Nephron (organoid): Measurements from ENCODE around the gene PIGR.
A peak's percentile ranks its signal among the peaks of the same experiment; 100 is the strongest.

ENCODE experiments used
- H3K27ac Mint-ChIP-seq, 3 experiments: 2 replicates each; pipeline ENCODE4 v1.8.0; 2020; ENCODE audit warnings: mixed read lengths in 3 of 3, mild to moderate bottlenecking in 2 of 3, moderate library complexity in 1 of 3
- H3K27me3 Mint-ChIP-seq: 2 replicates; pipeline ENCODE4 v1.8.0; 2021; ENCODE audit warnings: low read depth, mild to moderate bottlenecking, moderate library complexity, mixed read lengths
- H3K36me3 Mint-ChIP-seq: 2 replicates; pipeline ENCODE4 v1.8.0; 2020; ENCODE audit warnings: low read depth, mixed read lengths
- H3K4me1 Mint-ChIP-seq: 2 replicates; pipeline ENCODE4 v1.8.0; 2020; ENCODE audit warnings: mixed read lengths
- H3K4me3 Mint-ChIP-seq, 3 experiments: 2 replicates each; pipeline ENCODE4 v1.8.0; 2020; ENCODE audit warnings: mild to moderate bottlenecking in 3 of 3, mixed read lengths in 3 of 3, moderate library complexity in 2 of 3
- H3K9me3 Mint-ChIP-seq: 2 replicates; pipeline ENCODE4 v1.8.0; 2020; ENCODE audit warnings: mixed read lengths
- TF ChIP-seq, protein P1 (sequence below), 3 experiments: fragments of 200-600 bp; sonication (generic); IDR thresholded peaks; one replicate each; pipeline ENCODE4 v1.5.0; 2021; ENCODE audit warnings: antibody characterized with exemption in 3 of 3; ENCODE audit not compliant: unreplicated experiment in 3 of 3

Gene PIGR

GRCh38 chr1:206958144-206958543 is 11.9 kb upstream of the PIGR start:
- Mint-ChIP-seq H3K4me1 (peaks cover 17% of the 10 kb centered on the region), H3K36me3 (no peaks in the 10 kb centered on the region), H3K4me3 (no peak overlapping the region), H3K27me3 (peaks cover 17% of the 10 kb centered on the region), H3K9me3 (no peaks in the 10 kb centered on the region), H3K27ac (no peak overlapping the region)
- TF ChIP-seq, protein P1, sequence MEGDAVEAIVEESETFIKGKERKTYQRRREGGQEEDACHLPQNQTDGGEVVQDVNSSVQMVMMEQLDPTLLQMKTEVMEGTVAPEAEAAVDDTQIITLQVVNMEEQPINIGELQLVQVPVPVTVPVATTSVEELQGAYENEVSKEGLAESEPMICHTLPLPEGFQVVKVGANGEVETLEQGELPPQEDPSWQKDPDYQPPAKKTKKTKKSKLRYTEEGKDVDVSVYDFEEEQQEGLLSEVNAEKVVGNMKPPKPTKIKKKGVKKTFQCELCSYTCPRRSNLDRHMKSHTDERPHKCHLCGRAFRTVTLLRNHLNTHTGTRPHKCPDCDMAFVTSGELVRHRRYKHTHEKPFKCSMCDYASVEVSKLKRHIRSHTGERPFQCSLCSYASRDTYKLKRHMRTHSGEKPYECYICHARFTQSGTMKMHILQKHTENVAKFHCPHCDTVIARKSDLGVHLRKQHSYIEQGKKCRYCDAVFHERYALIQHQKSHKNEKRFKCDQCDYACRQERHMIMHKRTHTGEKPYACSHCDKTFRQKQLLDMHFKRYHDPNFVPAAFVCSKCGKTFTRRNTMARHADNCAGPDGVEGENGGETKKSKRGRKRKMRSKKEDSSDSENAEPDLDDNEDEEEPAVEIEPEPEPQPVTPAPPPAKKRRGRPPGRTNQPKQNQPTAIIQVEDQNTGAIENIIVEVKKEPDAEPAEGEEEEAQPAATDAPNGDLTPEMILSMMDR (IDR thresholded peaks at IDR 0.05; ENCODE audit: unreplicated experiment in 3 of 3), result no peak

DNA sequence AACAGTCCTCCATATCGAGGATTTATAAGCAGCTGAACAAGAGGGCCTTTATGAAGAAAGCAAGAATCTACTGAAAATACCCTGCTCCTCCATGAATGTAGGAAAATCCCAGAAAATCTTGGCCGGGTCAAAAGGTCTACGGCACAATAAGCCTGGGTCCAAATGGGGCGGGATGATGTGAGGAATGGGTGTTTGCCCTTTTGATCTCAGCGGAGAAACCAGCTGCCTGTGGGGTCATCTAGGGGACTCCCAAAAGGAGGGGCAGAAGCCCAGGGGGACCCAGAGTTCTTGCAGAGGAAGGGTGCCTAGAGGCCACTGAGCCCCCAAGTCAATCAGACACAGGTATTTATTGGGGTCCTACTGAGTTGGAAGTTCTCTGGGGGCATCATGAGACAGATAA is 11.4 kb upstream of the PIGR start:
- Mint-ChIP-seq H3K27me3 (peaks cover 17% of the 10 kb centered on the region), H3K4me3 (no peak overlapping the region), H3K36me3 (no peaks in the 10 kb centered on the region), H3K27ac (no peak overlapping the region), H3K4me1 (peaks cover 17% of the 10 kb centered on the region), H3K9me3 (no peaks in the 10 kb centered on the region)
- TF ChIP-seq, protein P1 (IDR thresholded peaks at IDR 0.05; ENCODE audit: unreplicated experiment in 3 of 3), result no peak

- peaks cover 15% of the 10 kb centered on the region for H3K27me3 Mint-ChIP-seq
- no peaks in the 10 kb centered on the region for H3K36me3 Mint-ChIP-seq
- TF ChIP-seq, protein P1 (IDR thresholded peaks at IDR 0.05; ENCODE audit: unreplicated experiment in 3 of 3), result no peak
- no peaks in the 10 kb centered on the region for H3K9me3 Mint-ChIP-seq
- H3K4me3 Mint-ChIP-seq, result peak overlapping the region in 1 of 3 experiments; percentile 6
- H3K4me1 Mint-ChIP-seq, result peaks cover 23% of the 10 kb centered on the region
- H3K27ac Mint-ChIP-seq, result peak overlapping the region; percentile 35 to 81 (median 81)
Observed at GRCh38 chr1:206955476-206956451, 9.5 kb upstream of the PIGR start.

GRCh38 chr1:206954459-206955342 is 8.4 kb upstream of the PIGR start:
- Mint-ChIP-seq H3K27me3 (peaks cover 10% of the 10 kb centered on the region), H3K27ac (peak overlapping the region; percentile 58 to 88 (median 87)), H3K36me3 (no peaks in the 10 kb centered on the region), H3K9me3 (peaks cover 3% of the 10 kb centered on the region), H3K4me3 (peak overlapping the region in 1 of 3 experiments; percentile 28), H3K4me1 (peaks cover 23% of the 10 kb centered on the region)
- TF ChIP-seq, protein P1 (IDR thresholded peaks at IDR 0.05; ENCODE audit: unreplicated experiment in 3 of 3), result no peak

DNA sequence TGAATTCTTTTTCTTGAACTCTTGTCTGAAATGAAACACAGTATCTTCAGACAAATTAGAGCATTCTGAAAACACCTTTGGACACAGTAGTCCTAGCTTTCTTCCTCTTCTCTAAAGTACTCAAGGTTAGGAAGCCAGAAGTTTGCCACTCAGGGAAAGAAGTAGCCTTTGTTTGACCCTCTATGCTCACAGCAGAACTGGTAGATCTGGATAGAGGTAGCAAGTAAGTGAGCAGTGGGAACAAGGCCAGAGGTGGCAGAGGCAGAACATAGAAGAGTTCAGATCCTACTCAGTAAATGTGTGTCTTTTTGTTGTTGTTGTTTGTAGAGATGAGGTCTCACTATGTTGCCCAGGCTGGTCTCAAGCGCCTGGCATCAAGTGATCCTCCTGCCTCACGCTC is 7.4 kb upstream of the PIGR start:
- no peaks in the 10 kb centered on the region for H3K36me3 Mint-ChIP-seq
- H3K9me3 Mint-ChIP-seq, result peaks cover 3% of the 10 kb centered on the region
- peak overlapping the region; percentile 24 to 71 (median 51) for H3K27ac Mint-ChIP-seq
- peaks cover 15% of the 10 kb centered on the region for H3K27me3 Mint-ChIP-seq
- TF ChIP-seq, protein P1 (IDR thresholded peaks at IDR 0.05; ENCODE audit: unreplicated experiment in 3 of 3), result no peak
- H3K4me1 Mint-ChIP-seq, result peaks cover 23% of the 10 kb centered on the region
- no peak overlapping the region for H3K4me3 Mint-ChIP-seq
